Bronchial epithelial cell (primary cell): ENCODE data around the gene ENTPD2. TPM values are rescaled to one million over a fixed set of nuclear protein-coding genes. Genes with fewer than 3 reads are reported as not detected.
"Not testable (repeated sequence)": the region's sequence is repeated elsewhere in the genome, so short reads cannot be mapped to it uniquely, and the experiment has no call there.

ENCODE experiments used
- DNase-seq: peaks from one replicate; pipeline ENCODE4 v3.0.0-alpha.2; 2010; ENCODE audit warnings: low read depth
- FAIRE-seq: peaks from 2 replicates; lab custom pipeline; 2011; peaks lifted over from hg19 to GRCh38; lab: Jason Lieb, UNC
- H3K27me3 ChIP-seq: 2 replicates; pipeline ENCODE4 v1.5.1; 2011; ENCODE audit warnings: low read length; ENCODE audit not compliant: control insufficient read depth, insufficient read depth
- H3K36me3 ChIP-seq: 2 replicates; pipeline ENCODE4 v1.5.1; 2011; ENCODE audit warnings: low read length; ENCODE audit not compliant: control insufficient read depth, insufficient read depth
- H3K4me3 ChIP-seq: 2 replicates; pipeline ENCODE4 v1.5.1; 2011; ENCODE audit warnings: mild to moderate bottlenecking, low read depth, low read length, control low read depth
- CTCF ChIP-seq: IDR thresholded peaks from 2 replicates; pipeline ENCODE4 v1.5.1; 2011; ENCODE audit warnings: mild to moderate bottlenecking, moderate library complexity, low read length, control low read depth, inconsistent platforms; ENCODE audit not compliant: insufficient read depth, severe bottlenecking
- total RNA-seq: library from RNA; depleted of rRNA; stranded (reverse); fragments of >200 nt; gene quantifications from 2 replicates; pipeline ENCODE4 v1.2.1, GENCODE V29; 2014

The ENTPD2 gene
- total RNA-seq, 1 donor from 2014 or later: 0.79 TPM

- peaks cover 4% of the 10 kb centered on the region for H3K36me3 ChIP-seq
- H3K4me3 ChIP-seq: no peak overlapping the region
- TF ChIP-seq CTCF: no peak
- no peak for FAIRE-seq
- no peaks in the 10 kb centered on the region for H3K27me3 ChIP-seq
- no peak for DNase-seq
Measured at GRCh38 chr9:137037483-137037882, 16.4 kb downstream of the ENTPD2 start.

GRCh38 chr9:137037035-137037434 lies 16.8 kb downstream of the ENTPD2 start:
- no peak for TF ChIP-seq CTCF
- H3K27me3 ChIP-seq: no peaks in the 10 kb centered on the region
- FAIRE-seq: no peak
- no peak for DNase-seq
- H3K36me3 ChIP-seq: peaks cover 4% of the 10 kb centered on the region
- H3K4me3 ChIP-seq: no peak overlapping the region

- Histone ChIP-seq H3K4me3 (no peak overlapping the region), H3K36me3 (peaks cover 3% of the 10 kb centered on the region), H3K27me3 (no peaks in the 10 kb centered on the region)
- no peak for TF ChIP-seq CTCF
- no peak for DNase-seq
- no peak for FAIRE-seq
Measured at GRCh38 chr9:137035937-137036336, 17.9 kb downstream of the ENTPD2 start.

- FAIRE-seq (no peak), DNase-seq (no peak)
- Histone ChIP-seq H3K36me3 (peaks cover 3% of the 10 kb centered on the region), H3K4me3 (no peak overlapping the region), H3K27me3 (no peaks in the 10 kb centered on the region)
- no peak for TF ChIP-seq CTCF
Measured at GRCh38 chr9:137035507-137035834, 18.4 kb downstream of the ENTPD2 start.

- H3K36me3 ChIP-seq: peaks cover 2% of the 10 kb centered on the region
- H3K27me3 ChIP-seq: no peaks in the 10 kb centered on the region
- DNase-seq (peak; percentile 70), FAIRE-seq (no peak)
- no peak overlapping the region for H3K4me3 ChIP-seq
- peak; percentile 98 for TF ChIP-seq CTCF
Measured at GRCh38 chr9:137034709-137035506, 19.0 kb downstream of the ENTPD2 start.

- Histone ChIP-seq H3K36me3 (peaks cover 2% of the 10 kb centered on the region), H3K4me3 (no peak overlapping the region), H3K27me3 (no peaks in the 10 kb centered on the region)
- FAIRE-seq (no peak), DNase-seq (no peak)
- no peak for TF ChIP-seq CTCF
Measured at GRCh38 chr9:137034039-137034708, 19.7 kb downstream of the ENTPD2 start.

GRCh38 chr9:137033481-137033880 lies 20.4 kb downstream of the ENTPD2 start:
- not testable (repeated sequence) for H3K27me3 ChIP-seq, H3K36me3 ChIP-seq, DNase-seq, FAIRE-seq, H3K4me3 ChIP-seq
